ENCODE results near the gene CCDC81.
A peak's percentile ranks its signal among the peaks of the same experiment; 100 is the strongest.

CCDC81 gene

DNA sequence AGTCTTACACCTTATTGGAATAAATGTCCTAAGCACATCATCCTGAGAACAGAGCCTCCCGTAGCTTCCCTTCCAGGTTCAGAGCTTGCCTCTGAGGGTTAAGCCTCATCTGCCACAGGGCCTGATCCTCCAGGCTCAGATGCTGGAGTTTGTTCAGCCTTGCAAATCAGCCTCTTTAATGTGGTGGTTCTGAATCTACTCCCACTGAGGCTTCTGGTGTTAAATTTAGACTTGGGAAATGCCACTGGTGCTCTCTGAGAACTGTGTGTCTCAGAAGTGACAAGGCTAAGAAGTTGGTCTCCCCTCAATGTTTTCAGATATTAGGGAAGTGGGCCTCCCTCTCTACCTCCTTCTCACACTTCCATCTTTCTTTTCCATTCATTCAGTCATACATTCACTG lies 68.7 kb downstream of the CCDC81 start:
- no peak for DNase-seq

DNA sequence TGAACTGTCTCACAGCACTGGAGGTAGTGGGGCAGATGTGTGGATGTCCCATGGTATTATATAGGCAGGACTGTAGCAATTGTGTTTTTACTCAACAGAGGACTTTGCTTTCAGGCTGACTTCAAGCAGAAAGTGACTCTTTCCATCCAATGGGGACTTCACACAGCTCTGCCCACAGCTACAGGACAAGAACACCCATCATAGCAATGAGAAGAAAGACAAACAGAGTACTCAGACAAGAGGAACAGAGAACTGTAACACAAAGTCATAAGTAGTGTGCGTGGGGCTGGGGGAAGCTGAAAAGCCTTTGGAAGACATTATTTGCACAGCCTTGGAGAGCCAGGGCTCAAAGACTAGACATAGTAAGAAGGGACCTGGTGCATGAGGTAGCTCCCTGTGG lies 70.3 kb downstream of the CCDC81 start:
- DNase-seq: no peak

DNA sequence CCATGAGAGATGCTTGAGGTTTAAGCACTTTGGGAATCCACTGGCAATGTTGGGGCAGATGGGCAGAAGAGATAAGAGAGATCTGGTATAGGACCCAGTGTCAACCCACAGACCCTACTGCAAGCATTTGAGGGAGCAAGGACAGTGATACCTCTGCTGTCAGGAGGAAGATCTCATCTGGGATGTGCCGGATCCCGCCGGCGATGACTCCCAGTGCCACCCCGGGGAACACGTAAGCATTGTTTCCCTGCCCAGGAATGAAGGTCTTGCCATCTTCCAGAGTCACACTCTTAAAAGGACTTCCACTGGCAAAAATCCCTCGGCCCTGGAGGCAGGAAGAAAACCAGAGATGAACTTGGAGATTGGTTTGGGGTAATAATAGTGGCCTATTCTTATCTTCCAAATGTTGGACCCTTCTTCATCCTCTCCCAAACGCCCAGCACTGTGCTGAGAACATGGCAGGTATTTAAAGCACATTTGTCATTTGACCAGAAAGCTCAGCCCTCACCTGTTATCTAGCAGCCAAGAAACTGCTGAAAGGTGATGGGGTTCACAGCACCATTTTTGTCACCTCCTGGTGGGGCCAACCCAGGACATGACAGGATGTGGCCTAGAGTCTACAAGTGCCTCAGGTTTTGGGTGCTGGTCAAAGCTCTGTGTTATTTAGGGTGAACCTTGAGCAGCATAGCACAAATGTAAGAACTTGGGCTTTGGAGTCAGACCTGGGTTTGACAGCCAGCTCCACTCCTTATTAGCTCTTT lies 71.7 kb downstream of the CCDC81 start:
- no peak for DNase-seq

DNA sequence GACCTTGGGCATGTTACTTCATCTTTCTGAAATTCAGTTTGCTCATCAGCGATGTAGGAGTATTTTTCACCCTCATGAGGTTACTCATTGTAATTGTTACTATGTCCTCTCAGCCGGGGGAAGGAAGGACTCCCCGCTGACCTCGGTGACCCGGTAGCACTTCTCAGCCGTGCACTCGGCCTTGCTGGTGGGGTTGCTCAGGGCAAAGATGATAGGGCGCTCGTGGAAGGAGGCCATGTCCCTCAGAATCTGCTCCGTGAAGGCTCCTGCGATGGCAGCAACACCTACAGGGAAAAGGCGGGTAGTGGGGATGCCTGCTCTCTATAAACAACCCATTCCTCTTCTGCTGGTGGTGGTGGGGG lies 72.2 kb downstream of the CCDC81 start:
- DNase-seq: no peak

DNA sequence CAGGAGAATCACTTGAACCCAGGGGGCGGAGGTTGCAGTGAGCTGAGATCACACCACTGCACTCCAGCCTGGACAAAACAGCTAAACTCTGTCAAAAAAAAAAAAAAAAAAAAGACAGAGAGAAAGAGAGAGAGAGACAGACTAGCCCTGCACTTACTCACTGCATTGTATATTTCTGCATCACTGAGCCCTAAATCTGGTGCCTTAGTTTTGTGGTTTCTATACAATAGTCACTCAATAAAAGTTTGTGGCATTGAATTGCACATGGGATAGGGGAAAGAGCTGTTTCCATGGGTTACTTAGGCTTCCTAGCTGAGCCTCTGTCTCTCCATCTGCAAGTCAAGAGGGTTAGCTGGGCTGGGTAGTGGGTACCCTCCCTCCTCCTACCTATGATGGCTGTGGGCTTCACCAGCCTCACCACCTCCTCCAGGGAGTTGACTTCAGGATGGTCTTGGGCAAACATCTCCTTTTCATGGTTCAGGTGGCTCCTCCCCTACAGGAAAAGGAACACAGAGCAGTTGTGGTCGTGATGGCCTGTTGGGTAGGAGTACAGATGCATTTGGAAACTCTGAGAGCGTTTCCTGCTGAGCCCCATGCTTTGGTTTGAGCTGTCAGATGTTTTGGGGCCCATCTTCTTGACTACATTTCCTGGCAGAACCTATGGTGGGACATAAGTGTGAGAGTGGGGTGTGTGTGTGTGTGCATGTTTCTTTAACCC lies 73.2 kb downstream of the CCDC81 start:
- DNase-seq: no peak

DNA sequence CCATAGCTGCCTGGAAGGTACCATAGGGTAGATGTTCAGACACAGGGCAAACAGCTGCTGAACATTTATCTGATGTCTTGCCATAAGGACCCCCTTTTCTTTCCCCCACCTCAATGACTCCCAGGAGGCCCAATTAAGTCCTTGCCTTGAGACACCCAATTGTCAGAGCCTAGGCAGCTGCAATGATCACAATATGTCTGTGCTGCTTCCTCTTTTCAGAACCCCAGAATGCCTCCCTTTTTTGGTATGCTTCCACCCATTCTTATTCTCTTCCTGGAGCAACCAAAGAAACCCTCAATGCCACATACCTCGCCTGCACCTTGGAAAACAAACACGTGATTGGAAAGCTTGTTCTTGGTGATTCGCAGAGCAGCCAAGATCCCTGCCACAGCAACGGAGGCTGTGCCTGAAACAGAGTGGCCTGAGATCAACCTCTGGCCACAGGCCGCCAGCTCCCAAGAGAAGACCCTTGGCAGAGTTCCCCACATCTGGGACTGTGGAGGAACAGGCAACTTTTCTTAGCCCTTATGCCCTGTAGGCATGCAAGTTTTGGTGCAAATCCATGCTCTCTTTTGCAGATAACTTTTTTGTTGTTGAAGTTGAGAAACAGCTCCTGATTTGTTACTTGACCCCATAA lies 75.4 kb downstream of the CCDC81 start:
- no peak for DNase-seq

DNA sequence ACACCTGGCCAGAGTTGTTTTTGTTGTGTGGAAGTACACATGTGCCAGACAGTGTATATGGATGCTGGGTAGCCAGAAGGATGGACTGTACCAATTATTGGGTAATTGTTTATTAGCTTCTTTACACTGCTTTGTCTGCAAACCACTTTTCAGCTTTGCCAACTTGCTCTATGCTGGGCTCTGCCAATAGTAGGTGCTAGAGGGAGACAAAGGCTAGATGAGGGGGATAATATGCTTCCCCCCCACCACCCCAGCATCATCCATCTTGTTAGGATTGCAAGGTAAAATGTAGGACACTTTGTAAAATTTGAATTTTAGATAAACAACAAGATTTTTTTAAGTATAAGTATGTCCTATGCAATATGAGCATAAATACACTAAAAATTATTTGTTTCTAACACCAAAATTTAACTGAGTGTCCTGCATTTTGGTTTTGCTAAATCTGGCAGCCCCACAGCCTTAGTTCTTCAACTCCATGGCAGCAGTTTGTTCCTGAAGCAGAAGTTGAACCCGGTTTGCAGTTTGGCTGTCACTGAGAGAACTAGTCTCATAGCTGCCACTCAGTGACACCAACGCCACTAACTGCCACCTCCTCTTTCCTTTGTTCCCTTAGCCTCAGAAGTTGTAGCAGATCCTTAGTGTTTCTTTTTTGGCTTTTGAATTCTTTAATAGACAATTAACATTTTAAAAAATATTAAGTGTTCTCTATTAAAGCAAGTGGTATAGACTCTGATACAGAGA lies 78.8 kb downstream of the CCDC81 start:
- no peak for DNase-seq

DNA sequence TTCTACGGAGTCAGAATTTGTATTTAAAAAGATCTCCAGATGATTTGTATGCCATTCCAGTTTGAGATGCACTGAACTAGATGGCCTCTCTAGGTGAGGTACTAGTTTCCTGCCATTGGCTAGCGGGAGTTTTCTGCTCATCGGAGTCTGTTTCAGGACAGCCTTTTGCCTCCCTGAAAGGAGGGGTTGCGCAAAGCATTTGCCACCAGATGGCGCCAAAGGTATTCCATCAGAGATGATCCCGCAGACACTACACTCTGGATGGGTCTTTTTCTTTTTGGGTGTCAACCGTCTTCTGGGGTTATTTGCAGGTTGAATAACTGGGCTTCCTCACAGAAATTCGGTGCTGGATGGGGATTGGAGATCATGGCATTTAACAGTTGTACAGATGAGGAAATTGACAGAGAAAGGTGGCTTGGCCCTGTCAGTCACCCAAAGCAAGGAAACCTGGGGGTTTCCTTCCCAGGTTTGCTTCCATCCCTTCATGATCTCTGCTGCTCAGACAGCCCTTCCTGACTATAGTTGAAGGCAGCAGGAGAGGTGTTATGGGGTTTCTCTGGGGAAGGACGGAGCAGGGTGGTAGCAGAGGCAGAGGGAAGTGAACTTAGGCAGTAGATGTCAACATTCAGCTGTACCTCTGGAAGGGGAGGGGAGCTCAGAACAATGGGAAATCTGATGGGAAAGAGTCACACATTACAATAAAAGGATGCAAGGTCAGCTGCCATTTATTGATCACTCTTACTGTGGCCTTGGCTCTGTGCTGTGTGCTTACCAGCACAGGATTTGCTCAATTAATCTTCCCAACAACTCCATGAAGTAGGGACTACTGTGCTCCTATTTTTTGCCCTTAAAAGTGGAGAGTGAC lies 81.6 kb downstream of the CCDC81 start:
- peak; percentile 83 for DNase-seq

DNA sequence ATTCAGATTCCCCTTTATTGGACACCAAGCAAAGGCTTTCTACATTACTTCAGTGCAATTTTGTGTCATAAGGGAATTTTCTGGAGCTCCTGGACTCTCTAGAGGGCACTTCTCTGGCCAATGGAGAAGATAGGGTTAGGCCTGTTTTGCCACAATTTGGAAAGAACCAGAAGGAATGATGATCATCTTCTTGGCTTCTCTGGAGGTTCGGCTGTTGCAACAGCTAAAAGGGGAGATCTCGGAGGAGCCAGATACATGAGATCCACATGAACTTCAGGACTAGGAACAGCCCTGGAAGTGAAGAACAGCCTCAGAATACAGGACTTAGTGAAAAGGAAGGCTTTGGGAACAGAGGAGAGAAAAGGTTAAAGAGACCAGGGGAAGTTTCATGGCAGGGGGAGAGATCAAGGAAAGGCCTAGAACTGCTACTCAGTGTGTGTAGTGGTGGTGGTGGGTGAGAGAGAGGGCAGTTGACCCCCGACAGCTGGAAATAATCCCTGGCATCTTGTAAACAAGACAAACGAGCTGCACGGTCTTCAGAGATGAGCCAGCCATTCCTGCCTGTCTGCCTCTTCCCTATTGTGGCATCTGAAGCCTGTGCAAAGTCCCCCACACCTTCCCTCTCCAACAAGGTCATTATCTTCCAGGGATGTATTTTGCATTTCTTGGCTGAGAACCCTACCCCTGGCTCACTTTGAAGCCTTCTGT lies 83.8 kb downstream of the CCDC81 start:
- no peak for DNase-seq

DNA sequence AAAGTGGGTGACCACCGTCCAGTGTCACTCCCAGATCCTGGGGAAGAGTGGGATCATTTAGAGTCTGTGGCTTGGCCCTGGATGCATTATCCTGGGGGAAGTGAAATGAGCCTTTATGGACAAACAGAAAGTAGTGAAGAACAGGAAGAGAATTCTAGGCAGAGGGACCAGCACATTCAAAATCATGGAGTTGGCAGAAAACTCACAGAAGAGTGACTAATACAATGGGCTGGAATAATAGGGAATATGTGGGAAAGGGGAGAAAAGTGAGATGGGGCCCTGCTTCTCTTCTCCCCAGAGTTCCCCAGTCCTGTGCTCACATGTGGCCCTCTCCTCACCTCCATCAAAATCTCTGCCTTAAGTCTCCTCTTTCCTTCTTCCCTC lies 84.3 kb downstream of the CCDC81 start:
- DNase-seq: no peak

DNA sequence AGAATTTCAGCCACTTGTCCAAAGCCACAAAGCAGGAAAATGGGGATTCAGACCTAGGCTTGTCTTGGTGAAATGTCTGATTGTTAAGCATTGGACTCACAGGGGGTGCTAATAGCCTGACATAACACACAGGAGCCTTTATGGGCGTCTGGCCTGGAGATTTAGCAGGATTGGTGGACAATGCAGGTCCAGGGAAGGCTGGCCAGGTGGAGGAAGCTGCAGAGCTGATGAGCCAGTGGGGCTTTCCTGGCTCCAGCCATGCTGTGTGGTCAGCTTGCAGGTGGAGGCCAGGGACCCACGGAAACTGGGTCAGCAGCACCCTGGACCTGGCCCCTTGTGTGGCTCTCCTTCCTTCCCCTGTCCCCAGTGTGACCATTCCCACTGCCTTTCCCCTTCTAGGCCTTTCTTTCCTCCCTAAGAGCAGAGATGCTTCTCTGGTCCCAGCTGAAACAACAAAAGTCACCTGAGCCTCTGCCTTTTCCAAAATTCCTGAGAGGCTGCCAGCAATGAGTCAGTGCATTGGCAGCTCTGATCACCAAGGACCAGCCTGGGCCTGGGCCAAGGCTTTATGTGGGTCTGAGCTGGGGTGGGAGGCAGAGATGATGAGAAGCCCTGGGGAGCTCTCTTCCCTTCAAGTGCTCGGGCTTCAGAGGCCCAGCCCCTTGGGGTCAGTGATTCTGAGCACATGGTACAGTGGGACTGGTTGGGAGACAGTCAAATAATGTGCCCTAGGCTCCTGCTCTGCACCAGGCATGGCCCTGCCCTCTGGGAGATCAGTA lies 85.2 kb downstream of the CCDC81 start:
- peak; percentile 16 for DNase-seq

DNA sequence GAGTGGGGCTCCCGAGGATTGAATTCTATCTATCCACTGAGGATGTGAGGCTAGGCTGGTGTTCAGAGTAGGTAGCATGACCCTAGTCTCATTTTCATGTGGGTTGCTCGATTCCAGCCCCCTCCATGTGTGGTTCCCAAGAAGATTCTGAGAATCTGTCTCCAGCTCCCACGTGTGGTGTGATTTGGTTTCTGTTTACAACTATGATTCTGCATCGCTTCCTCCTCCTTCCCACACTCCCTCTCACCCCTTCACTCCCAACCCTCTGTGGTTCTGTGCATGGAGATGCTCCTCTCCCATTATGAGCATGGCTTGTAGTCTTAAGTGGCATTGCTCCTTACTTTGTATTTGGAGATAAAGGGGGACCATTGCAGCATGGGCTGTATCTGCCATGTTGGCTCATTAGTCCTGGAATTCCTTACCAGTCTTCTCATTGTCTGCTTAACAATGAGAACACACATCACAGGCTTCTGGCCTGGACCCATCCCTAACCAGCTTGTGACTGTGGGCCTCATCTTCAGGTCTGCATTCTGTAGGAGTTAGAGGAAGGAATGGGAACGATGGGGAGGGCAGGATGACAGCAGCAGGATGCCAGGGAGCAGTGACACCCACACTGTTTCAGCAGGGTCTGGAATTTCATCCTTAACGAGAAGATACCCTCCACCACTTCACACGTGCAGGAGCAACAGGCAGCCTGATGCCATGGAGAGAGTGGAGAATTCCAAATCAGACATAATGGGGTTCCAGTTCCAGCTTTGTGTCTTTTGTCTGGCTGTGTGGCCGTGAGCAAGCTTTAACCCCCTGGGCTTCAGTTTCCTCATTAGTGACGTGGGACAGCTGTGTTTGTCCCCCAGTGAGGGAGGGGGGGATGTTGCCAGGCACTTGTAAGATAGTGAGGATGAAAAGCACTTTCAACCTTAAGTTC lies 86.0 kb downstream of the CCDC81 start:
- no peak for DNase-seq

DNA sequence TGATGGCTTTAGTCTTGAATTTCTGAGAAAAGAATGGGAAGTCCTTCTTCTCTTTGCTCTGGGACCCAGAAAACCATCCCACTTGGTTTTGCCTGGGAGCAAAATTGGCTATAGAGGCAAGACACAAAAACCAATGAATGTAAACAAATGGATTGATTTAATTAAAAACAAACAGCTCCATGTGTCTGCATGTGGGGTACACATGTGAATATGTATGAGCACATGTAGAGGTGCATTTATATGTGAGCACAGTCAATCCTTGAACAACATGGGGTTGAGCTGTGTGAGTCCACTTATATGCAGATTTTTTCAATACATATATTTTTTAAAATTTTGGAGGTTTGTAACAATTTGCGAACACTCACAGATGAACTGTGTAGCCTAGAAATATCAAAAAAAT lies 87.2 kb downstream of the CCDC81 start:
- no peak for DNase-seq

DNA sequence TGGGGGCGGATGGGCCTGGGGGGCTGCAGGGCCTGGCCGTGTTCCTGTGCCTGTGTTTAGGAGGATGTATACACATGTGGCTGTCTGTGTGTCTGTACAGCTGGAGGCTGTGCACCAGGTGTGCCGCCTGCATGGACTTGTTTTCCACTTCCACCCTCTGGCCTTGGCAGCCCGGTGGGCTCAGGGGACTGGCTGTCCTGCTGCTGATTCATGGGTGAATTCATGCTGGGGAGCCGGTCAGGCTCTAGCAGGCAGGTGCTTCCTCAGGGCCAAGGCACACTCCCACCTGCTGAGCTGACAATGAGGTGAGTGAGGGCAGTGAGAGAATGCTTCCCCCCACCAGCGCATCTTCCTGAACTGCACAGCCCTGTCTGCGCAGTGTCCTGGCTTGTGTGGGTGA lies 88.4 kb downstream of the CCDC81 start:
- DNase-seq: no peak

DNA sequence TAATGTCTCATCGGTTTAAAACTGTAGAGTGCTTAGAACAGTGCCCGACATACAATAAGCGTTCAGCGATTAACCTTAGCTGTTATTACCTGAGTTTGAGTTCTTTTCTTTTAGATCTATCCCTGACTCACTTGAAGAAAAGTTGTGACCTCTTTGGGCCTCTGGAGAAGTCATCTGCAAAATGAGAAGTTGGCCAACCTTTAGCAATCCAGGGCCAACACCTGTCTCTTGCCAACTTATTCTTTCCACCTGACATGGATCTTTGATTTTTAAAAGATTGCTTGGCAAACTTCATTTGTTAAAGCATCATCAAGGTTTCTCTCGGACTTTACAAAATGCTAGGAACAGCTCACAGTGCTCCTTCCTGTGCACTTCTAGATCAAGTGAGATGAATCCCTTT lies 89.3 kb downstream of the CCDC81 start:
- DNase-seq: no peak

DNA sequence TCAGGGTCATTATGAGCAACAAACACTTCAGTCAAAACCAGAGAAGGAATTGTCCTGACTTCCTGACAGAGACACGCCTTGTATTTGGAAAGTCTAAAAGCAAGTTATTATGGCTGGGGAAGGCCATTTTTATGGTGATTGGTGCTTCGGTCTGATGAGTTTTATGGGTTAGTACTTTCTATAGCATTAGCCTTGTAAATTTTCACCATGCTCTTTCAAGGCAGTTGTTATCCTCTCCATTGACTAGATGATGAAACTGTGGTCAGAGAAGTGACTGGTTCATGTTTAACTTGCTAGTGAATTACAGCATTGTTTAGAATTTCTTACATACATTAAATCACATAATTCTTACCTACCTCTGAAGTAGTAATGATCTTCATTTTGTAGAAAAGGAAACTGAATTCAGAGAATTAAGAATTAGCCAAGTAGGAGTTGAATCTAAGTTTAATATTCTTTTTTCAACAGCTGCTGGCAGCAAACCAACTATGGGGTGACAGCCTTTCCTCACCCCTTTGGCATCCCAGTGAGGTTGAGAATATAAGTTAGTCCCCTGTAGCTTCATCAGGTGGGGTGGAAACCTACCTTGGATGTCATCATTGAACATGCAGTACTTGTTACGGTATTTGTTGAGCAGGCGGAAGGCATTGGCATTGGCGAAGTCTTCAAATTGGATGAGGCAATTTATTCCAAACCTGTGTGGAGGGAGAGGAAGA lies 90.0 kb downstream of the CCDC81 start:
- no peak for DNase-seq

DNA sequence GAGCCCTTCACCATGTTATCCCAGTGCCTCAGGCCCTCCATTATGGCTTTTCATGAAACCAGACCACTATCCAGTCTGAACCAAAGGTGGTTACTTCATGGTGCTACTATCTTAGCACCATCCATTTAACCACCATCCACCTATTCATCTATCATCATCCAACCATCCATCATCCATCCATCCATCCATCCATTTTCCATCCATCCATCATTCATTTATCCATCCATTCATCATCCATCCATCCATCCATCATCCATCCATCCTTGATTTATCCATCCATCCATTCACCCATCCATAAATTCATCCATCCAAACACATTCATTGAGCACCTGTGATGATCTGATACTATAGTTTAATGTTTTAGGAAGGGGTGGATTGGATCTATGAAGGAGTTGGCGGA lies 93.5 kb downstream of the CCDC81 start:
- no peak for DNase-seq

DNA sequence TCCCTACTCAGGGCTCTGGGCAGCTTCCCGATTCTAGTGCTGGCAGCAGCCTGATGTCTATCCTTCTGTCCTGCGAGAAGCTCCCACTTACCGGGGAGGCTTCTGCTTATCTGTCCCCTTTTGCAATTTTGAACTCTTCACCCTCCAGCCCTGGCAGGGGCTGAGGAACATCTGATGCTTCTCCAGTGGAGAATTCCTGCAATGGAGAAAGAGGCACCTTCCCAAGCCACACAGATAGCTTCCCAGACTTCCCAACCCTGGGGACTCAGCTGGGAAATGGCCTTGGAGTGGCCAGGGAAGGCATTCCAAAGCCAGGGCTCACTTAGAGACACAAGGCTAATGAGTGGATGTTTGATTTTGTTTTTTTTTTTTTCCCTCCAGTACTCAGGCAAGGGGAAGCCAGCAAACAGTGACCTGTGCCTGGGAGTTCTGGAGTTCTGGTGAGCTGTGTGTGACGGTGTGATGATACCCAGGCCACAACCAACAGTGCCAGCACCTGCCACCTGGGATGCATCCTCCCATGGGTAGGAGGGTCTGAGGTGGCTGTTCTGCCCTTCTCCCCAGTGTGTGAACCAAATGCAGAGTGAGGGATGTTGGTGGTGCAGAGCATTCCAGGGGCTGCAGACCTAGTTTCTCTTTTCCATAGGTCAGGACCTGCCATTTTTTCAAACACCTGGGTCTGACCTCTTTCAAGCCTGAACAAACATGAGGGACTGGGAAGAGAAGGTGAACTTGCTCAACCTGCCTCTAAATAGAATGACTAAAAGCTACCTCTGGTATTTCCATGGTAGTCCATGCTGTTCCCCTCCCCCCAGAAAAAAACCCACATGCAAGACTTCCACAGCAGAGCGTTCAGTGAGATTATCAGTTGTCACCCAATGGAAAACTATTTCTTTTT lies 95.1 kb downstream of the CCDC81 start:
- no peak for DNase-seq

Data from NCI-H1105 (cell line).